OCI-LY7 (cell line): ENCODE measurements around the gene SRP72. TPM values are rescaled to one million over a fixed set of nuclear protein-coding genes. Genes with fewer than 3 reads are reported as not detected.
"Not testable (repeated sequence)": the region's sequence is repeated elsewhere in the genome, so short reads cannot be mapped to it uniquely, and the experiment has no call there.

Experiments
- BruUV-seq: library from RNA; stranded (reverse); fragments of 400-500 nt; replicated peaks from 2 replicates; lab custom pipeline; 2021; lab: Mats Ljungman, UMichigan
- CTCF ChIA-PET: fragments of 300-600 bp; sonication (Branson Sonifier 250); formaldehyde crosslinking; loops from one replicate; lab custom pipeline; 2022; ENCODE audit warnings: antibody characterized with exemption; ENCODE audit not compliant: unreplicated experiment; lab: Charles Lee
- POLR2A ChIA-PET: fragments of 300-600 bp; sonication (Branson Sonifier 250); formaldehyde crosslinking; loops from one replicate; lab custom pipeline; 2022; ENCODE audit warnings: antibody characterized with exemption; lab: Charles Lee
- DNase-seq: peaks from one replicate; pipeline ENCODE4 v3.0.0-alpha.2; 2015; ENCODE audit warnings: low spot score
- H2AFZ ChIP-seq: fragments of 200-600 bp; sonication (generic), shearing (Covaris generic); 2 replicates; pipeline ENCODE4 v1.6.1; 2014; ENCODE audit warnings: mild to moderate bottlenecking, antibody characterized with exemption, low read length, moderate library complexity
- H3K27ac ChIP-seq: fragments of 200-600 bp; sonication (generic); 2 replicates; pipeline ENCODE4 v1.5.1; 2014; ENCODE audit warnings: mixed run types, low read depth, mild to moderate bottlenecking, moderate library complexity, low read length, inconsistent platforms; ENCODE audit not compliant: poor library complexity, severe bottlenecking
- H3K36me3 ChIP-seq: fragments of 200-600 bp; sonication (generic); 2 replicates; pipeline ENCODE4 v1.6.1; 2014; ENCODE audit warnings: mild to moderate bottlenecking, antibody characterized with exemption, low read length, moderate library complexity, mixed read lengths; ENCODE audit not compliant: insufficient read depth
- H3K4me1 ChIP-seq: fragments of 200-600 bp; sonication (generic); 2 replicates; pipeline ENCODE4 v1.5.1; 2014; ENCODE audit warnings: mild to moderate bottlenecking, low read length; ENCODE audit not compliant: insufficient read depth, poor library complexity, severe bottlenecking
- H3K4me2 ChIP-seq: fragments of 200-600 bp; sonication (generic); 2 replicates; pipeline ENCODE4 v1.6.1; 2014; ENCODE audit warnings: mild to moderate bottlenecking, low read length
- H3K4me3 ChIP-seq: fragments of 200-600 bp; sonication (generic); 2 replicates; pipeline ENCODE4 v1.5.1; 2014; ENCODE audit warnings: mild to moderate bottlenecking, low read depth, low read length; ENCODE audit not compliant: poor library complexity, severe bottlenecking
- H3K79me2 ChIP-seq: fragments of 200-600 bp; sonication (generic); 2 replicates; pipeline ENCODE4 v1.6.1; 2016; ENCODE audit warnings: low read depth, mild to moderate bottlenecking, low read length, moderate library complexity, mixed read lengths; ENCODE audit not compliant: insufficient read depth
- H3K9me2 ChIP-seq: fragments of 200-600 bp; sonication (generic); 2 replicates; pipeline ENCODE4 v1.6.1; 2016; ENCODE audit warnings: mild to moderate bottlenecking, low read length, mixed read lengths; ENCODE audit not compliant: insufficient read depth
- H3K9me3 ChIP-seq: fragments of 200-600 bp; sonication (generic); 2 replicates; pipeline ENCODE4 v1.6.1; 2014; ENCODE audit warnings: mild to moderate bottlenecking, mixed run types, low read length, mixed read lengths
- H4K20me1 ChIP-seq: fragments of 200-600 bp; sonication (generic); 2 replicates; pipeline ENCODE4 v1.6.1; 2014; ENCODE audit warnings: mild to moderate bottlenecking, antibody characterized with exemption, low read length, moderate library complexity, mixed read lengths; ENCODE audit not compliant: insufficient read depth
- CTCF ChIP-seq: fragments of 200-600 bp; sonication (generic); conservative IDR thresholded peaks from 2 replicates; pipeline ENCODE4 v1.5.1; 2014; ENCODE audit warnings: mild to moderate bottlenecking, antibody characterized with exemption, low read length, moderate library complexity, mixed read lengths
- EZH2phosphoT487 ChIP-seq: fragments of 200-600 bp; sonication (generic); IDR thresholded peaks from 2 replicates; pipeline ENCODE4 v1.6.1; 2018; ENCODE audit warnings: low read depth, borderline replicate concordance, mild to moderate bottlenecking, mixed run types, antibody characterized with exemption, low read length, moderate library complexity, mixed read lengths
- intact Hi-C: fragments of 100-400 bp; cut with micrococcal nuclease; formaldehyde crosslinking; loops from one replicate; pipeline ENCODE4 v1.10.0; 2022; ENCODE audit not compliant: unreplicated experiment
- total RNA-seq, 2 experiments: library from RNA; depleted of rRNA in 1 of 2; stranded (reverse); fragments of >200 nt in 1 of 2; shearing (Covaris generic) in 1 of 2; gene quantifications; 2 replicates each; pipeline ENCODE4 v1.2.3, GENCODE V29; 2014 to 2022

SRP72 gene
- total RNA-seq, 2 experiments from 2014 or later, result 53.5 to 166 TPM

GRCh38 chr4:56444719-56445118 lies 22.7 kb upstream of the SRP72 start:
- Histone ChIP-seq H3K9me3 (no peaks in the 10 kb centered on the region), H3K79me2 (peaks cover 94% of the 10 kb centered on the region), H3K4me3 (no peak overlapping the region), H3K9me2 (no peaks in the 10 kb centered on the region), H4K20me1 (peaks cover 39% of the 10 kb centered on the region), H3K27ac (no peak overlapping the region), H3K4me2 (no peak overlapping the region), H2AFZ (no peak overlapping the region), H3K4me1 (peaks cover 26% of the 10 kb centered on the region), H3K36me3 (peaks cover 99% of the 10 kb centered on the region)
- TF ChIP-seq EZH2phosphoT487 (no peak), CTCF (no peak)
- POLR2A ChIA-PET, result interaction anchor here (0.7 to 4.1 kb wide), 9 partner anchors 9 to 414 kb away, joined by 3 to 29 read pairs (median 4); partner anchors contain the start of genes AASDH, PAICS and PPAT
- CTCF ChIA-PET, result no interaction called here
- intact Hi-C loops, result no loop called here
- BruUV-seq, result TSS peak; percentile 4
- DNase-seq, result no peak

DNA sequence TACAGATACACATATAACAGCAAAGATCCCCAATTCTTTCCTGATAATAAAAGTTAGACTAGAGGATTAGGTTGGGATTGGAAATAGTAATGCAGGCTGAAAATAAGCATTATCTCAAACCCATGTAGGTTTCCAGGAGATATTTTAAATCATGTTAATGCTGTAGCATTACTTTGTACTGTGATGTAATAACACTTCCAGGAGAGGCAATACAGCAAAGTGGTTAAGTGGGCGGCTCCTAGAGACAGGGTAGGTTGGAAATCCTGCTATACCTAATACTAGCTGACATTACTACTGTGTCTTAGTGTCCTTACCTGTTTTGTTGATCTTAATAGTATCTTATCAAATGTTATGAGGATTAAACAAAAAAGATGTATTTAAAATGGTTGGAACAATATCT lies 21.7 kb upstream of the SRP72 start:
- H3K9me3 ChIP-seq, result no peaks in the 10 kb centered on the region
- peaks cover 84% of the 10 kb centered on the region for H3K79me2 ChIP-seq
- TF ChIP-seq CTCF (no peak), EZH2phosphoT487 (no peak)
- no peak overlapping the region for H3K4me3 ChIP-seq
- no peak for DNase-seq
- intact Hi-C loops, result no loop called here
- H2AFZ ChIP-seq, result no peak overlapping the region
- H3K36me3 ChIP-seq, result peaks cover 99% of the 10 kb centered on the region
- peaks cover 29% of the 10 kb centered on the region for H4K20me1 ChIP-seq
- no TSS peak for BruUV-seq
- H3K4me2 ChIP-seq, result no peak overlapping the region
- no peaks in the 10 kb centered on the region for H3K9me2 ChIP-seq
- H3K27ac ChIP-seq, result no peak overlapping the region
- ChIA-PET POLR2A (interaction anchor here (0.5 to 1.8 kb wide), 6 partner anchors 9 to 476 kb away, joined by 3 to 6 read pairs (median 4); partner anchors contain the start of genes AASDH and PAICS), CTCF (interaction anchor here (0.8 kb wide), 1 partner anchor 12 kb away, joined by 3 read pairs; no protein-coding TSS in a partner anchor)
- H3K4me1 ChIP-seq, result peaks cover 16% of the 10 kb centered on the region

DNA sequence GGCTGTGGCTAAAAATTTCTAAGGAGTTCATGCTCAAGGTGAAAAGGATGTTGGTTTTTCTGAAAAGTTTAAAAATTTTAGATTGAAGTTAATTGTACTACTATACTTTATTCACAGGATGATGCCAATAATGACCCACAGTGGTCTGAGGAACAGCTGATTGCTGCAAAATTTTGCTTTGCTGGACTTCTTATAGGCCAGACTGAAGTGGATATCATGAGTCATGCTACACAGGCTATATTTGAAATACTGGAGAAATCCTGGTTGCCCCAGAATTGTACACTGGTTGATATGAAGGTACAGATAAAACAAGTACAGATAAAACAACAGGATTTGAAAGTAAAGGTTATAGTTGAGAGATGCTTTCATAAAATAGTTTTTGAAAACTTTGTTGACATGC lies 19.1 kb upstream of the SRP72 start:
- no TSS peak for BruUV-seq
- Histone ChIP-seq H3K79me2 (peaks cover 76% of the 10 kb centered on the region), H4K20me1 (peaks cover 13% of the 10 kb centered on the region; the same call in 1 of the 2 replicates), H2AFZ (no peak overlapping the region), H3K4me3 (no peak overlapping the region), H3K9me2 (no peaks in the 10 kb centered on the region), H3K9me3 (no peaks in the 10 kb centered on the region), H3K36me3 (peaks cover 100% of the 10 kb centered on the region), H3K27ac (no peak overlapping the region), H3K4me1 (no peaks in the 10 kb centered on the region), H3K4me2 (no peak overlapping the region)
- POLR2A ChIA-PET, result interaction anchor here (0.9 kb wide), 1 partner anchor 18 kb away, joined by 4 read pairs; no protein-coding TSS in a partner anchor
- intact Hi-C loops, result no loop called here
- CTCF ChIA-PET, result no interaction called here
- TF ChIP-seq CTCF (no peak), EZH2phosphoT487 (no peak)
- no peak for DNase-seq

- DNase-seq, H3K4me2 ChIP-seq, BruUV-seq, H3K9me3 ChIP-seq, H3K4me1 ChIP-seq, H3K4me3 ChIP-seq, H2AFZ ChIP-seq, H3K9me2 ChIP-seq, CTCF ChIA-PET, H3K27ac ChIP-seq, H4K20me1 ChIP-seq, intact Hi-C loops: not testable (repeated sequence)
- Histone ChIP-seq H3K79me2 (peaks cover 64% of the 10 kb centered on the region), H3K36me3 (peaks cover 100% of the 10 kb centered on the region)
- POLR2A ChIA-PET, result interaction anchor here (0.7 to 1.1 kb wide), 4 partner anchors 10 to 433 kb away, joined by 3 read pairs; partner anchors contain the start of gene PAICS
Measured at GRCh38 chr4:56449475-56449874, 17.9 kb upstream of the SRP72 start.
